Transverse colon (tissue), 4 donors: Measurements from ENCODE around the gene SMARCA2. TPM values are rescaled to one million over a fixed set of nuclear protein-coding genes. Genes with fewer than 3 reads are reported as not detected.

Experiments
- DNase-seq: peaks from one replicate; pipeline ENCODE4 v3.0.0-alpha.2; 2019
- H3K27ac ChIP-seq, 4 donors: fragments of 200-600 bp; sonication (generic); 2 replicates each; pipeline ENCODE4 v1.5.1; 2016 to 2018; ENCODE audit warnings: inconsistent platforms in 4 of 4
- H3K27me3 ChIP-seq: fragments of 200-600 bp; sonication (generic); 2 replicates; pipeline ENCODE4 v1.5.1; 2017; ENCODE audit warnings: inconsistent platforms
- H3K36me3 ChIP-seq, 4 donors: fragments of 200-600 bp; sonication (generic); 2 replicates each; pipeline ENCODE4 v1.5.1; 2017 to 2019; ENCODE audit warnings: inconsistent platforms in 4 of 4
- H3K4me1 ChIP-seq, 4 donors: fragments of 200-600 bp; sonication (generic); 2 replicates each; pipeline ENCODE4 v1.5.1; 2017 to 2020; ENCODE audit warnings: inconsistent platforms in 4 of 4
- H3K4me3 ChIP-seq, 4 donors: fragments of 200-600 bp; sonication (generic); 1 replicate in 1 of 4; 2 replicates in 3 of 4; pipeline versions ENCODE4 v1.5.1 to v1.6.1; 2017 to 2019; ENCODE audit warnings: inconsistent platforms in 4 of 4
- H3K9me3 ChIP-seq, 2 donors: fragments of 200-600 bp; sonication (generic); 2 replicates each; pipeline ENCODE4 v1.5.1; 2017 to 2019; ENCODE audit warnings: inconsistent platforms in 2 of 2
- CTCF ChIP-seq, 5 experiments: fragments of 200-600 bp in 3 of 5; fragments of 450-650 bp in 2 of 5; sonication (generic) in 3 of 5; IDR thresholded peaks; 1 replicate in 2 of 5; 2 replicates in 3 of 5; pipeline ENCODE4 v1.5.1; 2016 to 2017; ENCODE audit warnings: antibody characterized with exemption in 5 of 5, inconsistent platforms in 3 of 5, mild to moderate bottlenecking in 2 of 5, moderate library complexity in 1 of 5
- EP300 ChIP-seq: sonication (generic); formaldehyde crosslinking; IDR thresholded peaks from one replicate; pipeline ENCODE4 v1.6.1; 2017; ENCODE audit warnings: antibody characterized with exemption, low read depth
- POLR2A ChIP-seq: fragments of 450-650 bp; IDR thresholded peaks from one replicate; pipeline ENCODE4 v1.6.1; 2016; ENCODE audit warnings: antibody characterized with exemption, mild to moderate bottlenecking, moderate library complexity
- POLR2AphosphoS5 ChIP-seq, 3 donors: sonication (generic); formaldehyde crosslinking; IDR thresholded peaks; one replicate each; pipeline ENCODE4 v1.6.1; 2016; ENCODE audit warnings: antibody characterized with exemption in 3 of 3
- WGBS, 2 donors: methylation state at CpG; one replicate each; pipeline ENCODE4 v1.1.5; 2018; ENCODE audit warnings: low coverage in 1 of 2; 5-methylcytosine and 5-hydroxymethylcytosine counted together
- in situ Hi-C, 4 donors: fragments of 200-750 bp; cut with MboI; loops; one replicate each; pipeline versions ENCODE4 v1.15.0 to v1.15.1; 2017; ENCODE audit warnings: low sequenced_read_pairs in 3 of 4, low pct_ligation_motif_present in 1 of 4, low pct_unique_long_range_greater_than_20kb in 1 of 4
- intact Hi-C: fragments of 100-400 bp; cut with DNase I; formaldehyde crosslinking; loops from one replicate; pipeline ENCODE4 v1.15.1; 2023; ENCODE audit warnings: low total_unique reads
- total RNA-seq, 4 donors: library from RNA; depleted of rRNA; stranded (reverse); fragments of >200 nt; gene quantifications; one replicate each; pipeline ENCODE4 v1.1.0, GENCODE V29; 2016

SMARCA2 gene
- total RNA-seq, 4 donors from 2014 or later, result 74.8 to 110 (median 92.4) TPM

DNA sequence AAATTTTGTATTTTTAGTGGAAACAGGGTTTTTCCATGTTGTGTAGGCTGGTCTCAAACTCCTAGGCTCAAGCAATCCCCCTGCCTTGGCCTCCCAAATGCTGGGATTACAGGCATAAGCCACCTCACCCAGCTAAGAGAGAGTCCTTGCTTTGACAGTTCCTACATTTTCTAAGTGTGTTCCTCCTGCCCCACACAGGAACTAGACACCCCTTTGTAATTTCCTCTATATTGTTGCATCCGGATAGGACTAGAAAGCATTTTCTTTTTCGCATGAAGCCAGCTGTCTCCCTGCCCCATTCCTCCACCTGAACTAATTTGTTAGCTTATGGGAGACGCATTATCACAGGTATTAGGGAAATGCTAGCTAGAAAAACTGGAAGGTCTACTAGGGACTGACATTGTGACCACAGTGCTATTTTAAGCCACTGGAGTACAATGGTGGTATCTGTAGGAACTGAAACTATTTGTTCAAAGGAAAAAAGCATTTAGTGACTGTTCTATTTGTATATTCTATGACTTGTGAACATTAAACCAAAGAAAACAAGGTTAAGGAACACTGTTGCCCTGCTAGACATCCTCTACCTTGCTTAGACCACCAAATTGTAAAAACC, 214.1 kb downstream of the SMARCA2 start:
- no peak for DNase-seq
- WGBS, 2 donors, result 84 to 88% methylated on average over 3 of the region's 3 CpGs
- Histone ChIP-seq H3K9me3 (no peaks in the 10 kb centered on the region), H3K36me3 (no peaks in the 10 kb centered on the region), H3K4me1 (no peaks in the 10 kb centered on the region), H3K4me3 (no peak overlapping the region), H3K27ac (no peak overlapping the region), H3K27me3 (no peaks in the 10 kb centered on the region)
- TF ChIP-seq EP300 (no peak), CTCF (IDR thresholded peaks at IDR 0.05) (no peak), POLR2A (no peak), POLR2AphosphoS5 (IDR thresholded peaks at IDR 0.05) (no peak)
- in situ Hi-C loops, result no loop called here
- intact Hi-C loops, result no loop called here

DNA sequence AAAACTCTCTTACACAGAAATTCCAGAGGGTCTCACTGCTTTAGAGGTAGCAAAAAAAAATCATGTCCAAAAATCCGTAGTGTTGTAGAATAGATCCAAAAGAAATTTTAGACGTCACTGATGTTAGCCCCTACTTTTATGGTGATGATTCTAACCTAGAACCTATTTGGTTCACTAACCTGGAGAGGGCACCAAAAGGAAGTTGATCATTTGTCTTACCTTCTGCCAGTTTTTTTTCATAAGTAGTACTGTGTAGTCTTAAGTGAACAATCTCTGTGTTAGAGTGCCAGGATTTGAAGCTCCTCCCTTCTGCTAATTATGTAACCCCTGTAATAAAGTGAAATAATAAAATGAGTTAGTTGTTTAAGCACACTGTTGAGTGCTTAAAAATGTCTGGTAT, 215.2 kb downstream of the SMARCA2 start:
- intact Hi-C loops, result no loop called here
- no peaks in the 10 kb centered on the region for H3K9me3 ChIP-seq
- DNase-seq, result no peak
- H3K27ac ChIP-seq, result no peak overlapping the region
- 83 to 95% methylated on average over 2 of the region's 2 CpGs for WGBS, 2 donors
- no peaks in the 10 kb centered on the region for H3K36me3 ChIP-seq
- no peaks in the 10 kb centered on the region for H3K27me3 ChIP-seq
- no peak overlapping the region for H3K4me3 ChIP-seq
- peaks cover 0 to 5% (median 0%) of the 10 kb centered on the region in 4 donors for H3K4me1 ChIP-seq
- TF ChIP-seq EP300, result no peak
- TF ChIP-seq POLR2A, result no peak
- TF ChIP-seq POLR2AphosphoS5 (IDR thresholded peaks at IDR 0.05), result no peak
- no peak for TF ChIP-seq CTCF (IDR thresholded peaks at IDR 0.05)
- in situ Hi-C loops, result no loop called here

GRCh38 chr9:2231101-2231500, 216.0 kb downstream of the SMARCA2 start:
- H3K27ac ChIP-seq, result no peak overlapping the region
- no peaks in the 10 kb centered on the region for H3K9me3 ChIP-seq
- intact Hi-C loops, result no loop called here
- no peak for TF ChIP-seq CTCF (IDR thresholded peaks at IDR 0.05)
- in situ Hi-C loops, result no loop called here
- H3K27me3 ChIP-seq, result no peaks in the 10 kb centered on the region
- H3K4me3 ChIP-seq, result no peak overlapping the region
- WGBS, 2 donors, result 96 to 100% methylated on average over 1 of the region's 1 CpG
- no peaks in the 10 kb centered on the region for H3K36me3 ChIP-seq
- no peak for DNase-seq
- H3K4me1 ChIP-seq, result peaks cover 0 to 5% (median 0%) of the 10 kb centered on the region in 4 donors

DNA sequence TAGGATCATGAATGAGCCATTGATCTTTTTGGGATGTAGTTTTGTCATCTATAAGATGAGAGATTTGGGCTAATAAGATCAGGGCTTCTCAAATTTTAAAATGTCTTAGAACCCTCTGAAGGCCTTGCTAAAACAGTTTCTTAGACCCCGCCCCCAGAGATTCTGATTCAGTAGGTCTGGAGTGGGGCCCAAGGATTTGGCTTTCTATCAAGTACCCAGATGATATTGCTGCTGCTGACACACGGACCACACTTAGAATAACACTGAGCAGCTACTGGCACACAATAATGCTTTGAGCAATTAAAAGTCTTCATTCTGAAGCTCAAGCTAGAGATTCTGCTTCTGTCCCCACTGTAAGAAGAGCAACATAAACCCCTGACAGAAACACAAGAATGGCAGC, 216.7 kb downstream of the SMARCA2 start:
- Histone ChIP-seq H3K4me3 (no peak overlapping the region), H3K4me1 (peaks cover 0 to 5% (median 0%) of the 10 kb centered on the region in 4 donors), H3K27me3 (no peaks in the 10 kb centered on the region), H3K36me3 (no peaks in the 10 kb centered on the region), H3K27ac (peak overlapping the region in 1 of 4 donors; percentile 9), H3K9me3 (no peaks in the 10 kb centered on the region)
- WGBS, 2 donors, result 71% methylated on average over 2 of the region's 2 CpGs; no CpG with 5 or more reads in 1 of the 2 donors
- intact Hi-C loops (no loop called here), in situ Hi-C loops (no loop called here)
- no peak for DNase-seq
- no peak for TF ChIP-seq POLR2AphosphoS5 (IDR thresholded peaks at IDR 0.05)
- TF ChIP-seq POLR2A, result no peak
- no peak for TF ChIP-seq CTCF (IDR thresholded peaks at IDR 0.05)
